ENCODE results near the gene TMEM11.

- no peak for TF ChIP-seq CTCF (optimal IDR thresholded peaks at IDR 0.05 in 1 of 3, IDR thresholded peaks at IDR 0.05 in 1 of 3, conservative IDR thresholded peaks at IDR 0.05 in 1 of 3; ENCODE audit: extremely low read depth in 1 of 3, insufficient read depth in 2 of 3, low read length in 3 of 3)
- no peak for TF ChIP-seq EZH2 (IDR thresholded peaks at IDR 0.05; ENCODE audit: low read length)
Observed at GRCh38 chr17:21245639-21246084, 31.7 kb upstream of the TMEM11 start.

All from keratinocyte (primary cell).